ENCODE measurements around the gene MAGEB17. TPM values are rescaled to one million over a fixed set of nuclear protein-coding genes. Genes with fewer than 3 reads are reported as not detected.

Gene MAGEB17
- total RNA-seq, 1 donor from 2014 or later, result not detected

- Mint-ChIP-seq H3K4me3 (ENCODE audit: unreplicated experiment) (no peak overlapping the region), H3K36me3 (ENCODE audit: unreplicated experiment) (no peaks in the 10 kb centered on the region), H3K9me3 (ENCODE audit: unreplicated experiment) (peaks cover 6% of the 10 kb centered on the region), H3K27ac (ENCODE audit: unreplicated experiment) (no peak overlapping the region), H3K27me3 (ENCODE audit: unreplicated experiment) (no peaks in the 10 kb centered on the region), H3K4me1 (ENCODE audit: unreplicated experiment) (peaks cover 6% of the 10 kb centered on the region)
- no peak for DNase-seq (ENCODE audit: extremely low spot score, unreplicated experiment)
- no peak for TF ChIP-seq CTCF (IDR thresholded peaks at IDR 0.05)
These were observed 40.4 kb downstream of the MAGEB17 start for GRCh38 chrX:16207634-16208033.

DNA sequence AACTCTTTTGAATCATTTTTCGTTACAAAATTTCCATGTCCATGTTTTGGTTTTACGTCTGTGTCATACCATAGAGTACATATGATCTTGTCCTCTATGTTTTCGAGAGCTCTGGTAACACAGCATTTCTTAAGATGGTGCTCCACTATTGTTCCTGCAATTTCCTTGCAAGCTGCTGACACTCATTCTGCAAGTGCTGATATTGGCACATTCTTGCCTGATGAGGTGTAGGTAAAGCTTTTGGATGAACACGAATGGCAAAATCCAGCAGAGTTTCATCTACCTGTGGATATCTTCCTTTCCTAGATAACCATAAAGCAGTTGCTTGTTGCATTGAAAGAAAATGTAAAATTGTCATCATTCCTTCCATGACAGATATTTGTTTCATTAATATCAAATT, 41.3 kb downstream of the MAGEB17 start:
- peaks cover 6% of the 10 kb centered on the region for H3K9me3 Mint-ChIP-seq (ENCODE audit: unreplicated experiment)
- H3K4me3 Mint-ChIP-seq (ENCODE audit: unreplicated experiment), result no peak overlapping the region
- no peak overlapping the region for H3K27ac Mint-ChIP-seq (ENCODE audit: unreplicated experiment)
- TF ChIP-seq CTCF (IDR thresholded peaks at IDR 0.05), result no peak
- H3K4me1 Mint-ChIP-seq (ENCODE audit: unreplicated experiment), result peaks cover 15% of the 10 kb centered on the region
- no peak for DNase-seq (ENCODE audit: extremely low spot score, unreplicated experiment)
- H3K36me3 Mint-ChIP-seq (ENCODE audit: unreplicated experiment), result no peaks in the 10 kb centered on the region
- no peaks in the 10 kb centered on the region for H3K27me3 Mint-ChIP-seq (ENCODE audit: unreplicated experiment)

DNA sequence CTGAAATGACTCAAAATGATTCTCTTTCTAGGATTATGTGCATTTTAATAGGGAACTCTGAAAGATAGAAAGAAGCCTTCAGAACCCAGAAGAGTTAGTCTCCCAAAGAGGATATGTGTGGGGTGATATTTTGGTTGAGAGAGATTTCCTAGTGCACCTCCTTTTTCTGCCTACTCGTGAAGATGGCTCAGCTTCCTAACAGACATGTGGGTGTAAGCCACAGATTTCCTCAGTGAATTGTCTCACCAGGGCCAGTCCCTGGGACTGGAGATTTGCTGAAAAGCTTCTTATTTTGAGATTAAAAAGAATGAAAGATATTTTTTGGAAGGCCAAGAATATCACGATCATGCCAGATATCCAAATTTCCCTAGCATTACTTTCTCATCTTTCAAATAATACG, 42.8 kb downstream of the MAGEB17 start:
- no peaks in the 10 kb centered on the region for H3K36me3 Mint-ChIP-seq (ENCODE audit: unreplicated experiment)
- no peaks in the 10 kb centered on the region for H3K9me3 Mint-ChIP-seq (ENCODE audit: unreplicated experiment)

DNA sequence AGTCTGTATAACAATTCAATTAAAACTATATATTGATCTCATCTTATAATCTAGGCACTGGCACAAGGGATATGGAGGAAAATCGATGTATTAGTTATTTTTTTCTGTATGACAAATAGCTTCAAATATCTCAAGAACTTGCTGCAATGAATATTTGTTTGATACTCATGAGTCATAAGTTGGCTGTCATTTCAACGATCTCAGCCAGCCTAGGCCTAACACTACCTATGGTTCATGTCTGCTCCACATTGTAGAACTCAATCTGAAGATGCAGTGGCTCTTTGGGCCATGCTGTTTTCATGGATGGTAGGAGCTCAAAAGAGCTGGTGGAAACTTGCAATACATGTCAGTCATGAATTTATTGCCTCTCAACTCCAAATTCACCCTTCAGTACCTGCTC, 44.7 kb downstream of the MAGEB17 start:
- TF ChIP-seq CTCF (IDR thresholded peaks at IDR 0.05), result no peak
- Mint-ChIP-seq H3K27me3 (ENCODE audit: unreplicated experiment) (no peaks in the 10 kb centered on the region), H3K36me3 (ENCODE audit: unreplicated experiment) (no peaks in the 10 kb centered on the region), H3K9me3 (ENCODE audit: unreplicated experiment) (no peaks in the 10 kb centered on the region), H3K4me1 (ENCODE audit: unreplicated experiment) (peaks cover 33% of the 10 kb centered on the region), H3K27ac (ENCODE audit: unreplicated experiment) (no peak overlapping the region), H3K4me3 (ENCODE audit: unreplicated experiment) (no peak overlapping the region)
- no peak for DNase-seq (ENCODE audit: extremely low spot score, unreplicated experiment)

More for the DNA sequence above, 42.8 kb downstream of the MAGEB17 start:
- no peak for DNase-seq (ENCODE audit: extremely low spot score, unreplicated experiment)
- H3K27me3 Mint-ChIP-seq (ENCODE audit: unreplicated experiment), result no peaks in the 10 kb centered on the region
- H3K4me1 Mint-ChIP-seq (ENCODE audit: unreplicated experiment), result peaks cover 24% of the 10 kb centered on the region
- no peak overlapping the region for H3K27ac Mint-ChIP-seq (ENCODE audit: unreplicated experiment)
- no peak for TF ChIP-seq CTCF (IDR thresholded peaks at IDR 0.05)
- H3K4me3 Mint-ChIP-seq (ENCODE audit: unreplicated experiment), result no peak overlapping the region

GRCh38 chrX:16212436-16212835, 45.2 kb downstream of the MAGEB17 start:
- no peaks in the 10 kb centered on the region for H3K9me3 Mint-ChIP-seq (ENCODE audit: unreplicated experiment)
- no peaks in the 10 kb centered on the region for H3K27me3 Mint-ChIP-seq (ENCODE audit: unreplicated experiment)
- H3K27ac Mint-ChIP-seq (ENCODE audit: unreplicated experiment), result no peak overlapping the region
- H3K4me1 Mint-ChIP-seq (ENCODE audit: unreplicated experiment), result peaks cover 33% of the 10 kb centered on the region
- no peak for DNase-seq (ENCODE audit: extremely low spot score, unreplicated experiment)
- no peaks in the 10 kb centered on the region for H3K36me3 Mint-ChIP-seq (ENCODE audit: unreplicated experiment)
- no peak overlapping the region for H3K4me3 Mint-ChIP-seq (ENCODE audit: unreplicated experiment)
- TF ChIP-seq CTCF (IDR thresholded peaks at IDR 0.05), result peak; percentile 49
